Stomach smooth muscle (tissue), 2 donors: ENCODE data around the gene KCNJ10.

Experiments used
- H3K27ac ChIP-seq: one replicate; pipeline ENCODE4 v1.7.0; 2013; ENCODE audit warnings: mild to moderate bottlenecking, low read length, inconsistent platforms
- H3K27me3 ChIP-seq, 2 donors: one replicate each; pipeline ENCODE4 v1.7.0; 2013; ENCODE audit warnings: low read length in 2 of 2; ENCODE audit not compliant: insufficient read depth in 2 of 2, control insufficient read depth in 1 of 2
- H3K36me3 ChIP-seq, 2 donors: one replicate each; pipeline ENCODE4 v1.7.0; 2013; ENCODE audit warnings: low read length in 2 of 2; ENCODE audit not compliant: control insufficient read depth in 2 of 2, insufficient read depth in 2 of 2
- H3K4me1 ChIP-seq: one replicate; pipeline ENCODE4 v1.7.0; 2013; ENCODE audit warnings: low read length; ENCODE audit not compliant: control insufficient read depth, insufficient read depth
- H3K4me3 ChIP-seq, 2 donors: one replicate each; pipeline ENCODE4 v1.7.0; 2013; ENCODE audit warnings: low read length in 2 of 2
- H3K9ac ChIP-seq, 2 donors: one replicate each; pipeline ENCODE4 v1.7.0; 2013; ENCODE audit warnings: low read length in 2 of 2, mild to moderate bottlenecking in 1 of 2
- H3K9me3 ChIP-seq, 2 donors: one replicate each; pipeline ENCODE4 v1.7.0; 2013; ENCODE audit warnings: low read length in 2 of 2; ENCODE audit not compliant: control insufficient read depth in 2 of 2
- donor health status: healthy.
- donor health status: Pancreatic carcinoma.

The KCNJ10 gene

GRCh38 chr1:159949123-159949522 is 120.8 kb downstream of the KCNJ10 start:
- no peak overlapping the region for H3K27ac ChIP-seq

More at GRCh38 chr1:159949123-159949522, 120.8 kb downstream of the KCNJ10 start:
- Histone ChIP-seq H3K4me1 (peaks cover 13% of the 10 kb centered on the region), H3K36me3 (no peaks in the 10 kb centered on the region), H3K27me3 (peaks cover 5 to 7% of the 10 kb centered on the region in 2 donors), H3K9me3 (no peaks in the 10 kb centered on the region), H3K4me3 (no peak overlapping the region), H3K9ac (no peak overlapping the region)
